Mesendoderm (in vitro differentiated cells): Measurements from ENCODE around the gene CDK1.
A peak's percentile ranks its signal among the peaks of the same experiment; 100 is the strongest.

ENCODE experiments used
- DNase-seq: peaks from one replicate; pipeline ENCODE4 v3.0.0; 2013
- H2AK5ac ChIP-seq: 2 replicates; pipeline ENCODE4 v1.6.1; 2013; ENCODE audit warnings: low read length, inconsistent platforms
- H2BK120ac ChIP-seq: 2 replicates; pipeline ENCODE4 v1.6.1; 2013; ENCODE audit warnings: low read depth, mild to moderate bottlenecking, low read length, moderate library complexity, mixed read lengths
- H2BK15ac ChIP-seq: replicated peaks from 2 replicates; pipeline ENCODE4 v1.6.1; 2013; ENCODE audit warnings: low read depth, mild to moderate bottlenecking, moderate library complexity
- H2BK5ac ChIP-seq: 2 replicates; pipeline ENCODE4 v1.6.1; 2013; ENCODE audit warnings: low read length, inconsistent platforms
- H3K18ac ChIP-seq: 2 replicates; pipeline ENCODE4 v1.6.1; 2013; ENCODE audit warnings: mild to moderate bottlenecking, low read length, mixed read lengths
- H3K23ac ChIP-seq: one replicate; pipeline ENCODE4 v1.6.1; 2013; ENCODE audit warnings: low read length
- H3K27ac ChIP-seq: 2 replicates; pipeline ENCODE4 v1.5.1; 2013; ENCODE audit warnings: low read depth, mild to moderate bottlenecking, inconsistent platforms, low read length, moderate library complexity
- H3K27me3 ChIP-seq: 2 replicates; pipeline ENCODE4 v1.6.1; 2013; ENCODE audit warnings: low read length, control low read depth, mild to moderate bottlenecking, inconsistent platforms; ENCODE audit not compliant: insufficient read depth, poor library complexity
- H3K36me3 ChIP-seq: 2 replicates; pipeline ENCODE4 v1.6.1; 2013; ENCODE audit warnings: low read length, inconsistent platforms; ENCODE audit not compliant: control insufficient read depth, insufficient read depth
- H3K4ac ChIP-seq: one replicate; pipeline ENCODE4 v1.6.1; 2013; ENCODE audit warnings: low read depth, mild to moderate bottlenecking, low read length, moderate library complexity
- H3K4me1 ChIP-seq: 2 replicates; pipeline ENCODE4 v1.6.1; 2013; ENCODE audit warnings: low read depth, low read length, inconsistent platforms; ENCODE audit not compliant: control insufficient read depth
- H3K4me2 ChIP-seq: 2 replicates; pipeline ENCODE4 v1.6.1; 2013; ENCODE audit warnings: low read length
- H3K4me3 ChIP-seq: 2 replicates; pipeline ENCODE4 v1.5.1; 2013; ENCODE audit warnings: mild to moderate bottlenecking, low read length
- H3K56ac ChIP-seq: one replicate; pipeline ENCODE4 v1.6.1; 2013; ENCODE audit warnings: low read length
- H3K79me1 ChIP-seq: 2 replicates; pipeline ENCODE4 v1.6.1; 2013; ENCODE audit warnings: low read length, inconsistent platforms
- H3K79me2 ChIP-seq: 2 replicates; pipeline ENCODE4 v1.6.1; 2013; ENCODE audit warnings: mild to moderate bottlenecking, low read length; ENCODE audit not compliant: control insufficient read depth, insufficient read depth
- H3K9ac ChIP-seq: 2 replicates; pipeline ENCODE4 v1.6.1; 2013; ENCODE audit warnings: low read length, inconsistent platforms
- H4K5ac ChIP-seq: one replicate; pipeline ENCODE4 v1.6.1; 2013; ENCODE audit warnings: low read length
- H4K8ac ChIP-seq: one replicate; pipeline ENCODE4 v1.6.1; 2013; ENCODE audit warnings: low read depth, mild to moderate bottlenecking, control low read depth, low read length, moderate library complexity
- WGBS: extraction: QIAGEN DNeasy Blood & Tissue Kit; methylation state at CpG from one replicate; pipeline ENCODE4 v1.1.7; 2013; ENCODE audit warnings: low lambda C conversion rate, missing lambda C conversion rate; ENCODE audit not compliant: insufficient coverage; ENCODE audit errors: extremely low coverage; 5-methylcytosine and 5-hydroxymethylcytosine counted together

The CDK1 gene

DNA sequence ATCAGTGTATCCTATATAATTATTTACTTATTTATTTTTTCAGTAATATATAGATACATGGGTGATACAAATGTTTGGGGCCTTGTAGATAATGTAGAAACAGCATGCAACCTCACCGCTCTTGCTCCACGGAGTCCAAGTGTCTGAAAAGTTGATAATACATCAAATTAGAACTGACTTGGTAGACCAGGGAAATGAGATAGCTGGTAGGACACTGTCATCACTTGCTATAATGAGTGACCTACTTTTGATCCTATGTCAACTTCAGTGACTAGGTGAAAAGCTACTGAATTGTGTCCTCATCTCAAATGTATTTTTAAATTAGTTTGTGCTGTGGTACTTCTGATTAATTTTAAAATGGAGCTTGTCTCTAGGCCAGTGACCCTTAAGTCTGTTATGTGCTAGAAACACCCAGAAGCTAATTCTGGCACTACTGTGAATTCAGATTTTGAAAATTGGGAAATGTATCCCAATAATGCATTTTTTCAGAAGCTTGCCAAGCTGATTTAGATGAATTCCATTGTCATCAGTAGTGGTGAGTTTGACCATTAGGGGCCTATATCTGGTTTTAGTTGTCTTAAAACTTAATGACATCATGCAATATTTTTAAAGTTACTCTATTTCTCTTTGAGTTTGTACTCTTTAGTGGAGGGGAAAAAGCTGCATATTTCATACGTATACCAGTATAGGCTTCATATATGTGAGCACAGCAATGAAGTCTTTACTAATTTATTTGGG is 17.4 kb downstream of the CDK1 start:
- Histone ChIP-seq H3K9ac (no peak overlapping the region), H2AK5ac (no peak overlapping the region), H3K4ac (no peak overlapping the region), H3K27me3 (no peaks in the 10 kb centered on the region), H3K18ac (no peak overlapping the region), H3K23ac (no peak overlapping the region), H3K36me3 (peaks cover 6% of the 10 kb centered on the region), H2BK5ac (no peak overlapping the region), H3K56ac (no peak overlapping the region), H2BK15ac (no peak overlapping the region), H3K79me1 (peaks cover 1% of the 10 kb centered on the region), H4K5ac (no peak overlapping the region), H4K8ac (no peak overlapping the region), H3K4me1 (no peaks in the 10 kb centered on the region), H3K27ac (no peak overlapping the region), H3K4me2 (no peak overlapping the region), H3K4me3 (no peak overlapping the region), H3K79me2 (peaks cover 2% of the 10 kb centered on the region), H2BK120ac (no peak overlapping the region)
- DNase-seq, result peak; percentile 39
- WGBS, result no CpG with 5 or more reads among the region's 3 CpGs

DNA sequence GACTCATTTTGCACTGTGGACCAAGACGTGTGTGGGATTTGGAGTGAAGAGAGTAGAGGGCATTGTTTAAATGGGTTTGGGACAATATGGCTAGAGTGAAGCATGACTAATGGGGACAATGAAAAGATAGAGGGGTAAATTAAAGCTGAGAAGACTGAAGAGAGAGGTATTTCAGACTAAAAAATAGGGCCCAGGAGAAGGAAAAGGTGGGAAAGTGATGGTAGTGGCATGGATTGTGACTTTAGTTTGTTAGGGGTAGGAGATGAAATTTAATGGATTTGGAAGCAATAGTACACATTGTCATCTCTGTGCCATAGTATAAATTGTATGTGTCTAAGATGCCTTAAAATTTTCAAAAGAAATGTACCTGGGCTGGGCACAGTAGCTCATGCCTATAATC is 18.2 kb downstream of the CDK1 start:
- H3K4me1 ChIP-seq, result no peaks in the 10 kb centered on the region
- no peak overlapping the region for H2AK5ac ChIP-seq
- DNase-seq, result no peak
- no peak overlapping the region for H3K18ac ChIP-seq
- H4K5ac ChIP-seq, result no peak overlapping the region
- no peak overlapping the region for H3K56ac ChIP-seq
- WGBS, result no CpG with 5 or more reads among the region's 1 CpG
- peaks cover 1% of the 10 kb centered on the region for H3K79me1 ChIP-seq
- no peak overlapping the region for H3K9ac ChIP-seq
- H3K4me2 ChIP-seq, result no peak overlapping the region
- H3K36me3 ChIP-seq, result peaks cover 6% of the 10 kb centered on the region
- H2BK5ac ChIP-seq, result no peak overlapping the region
- no peak overlapping the region for H3K4ac ChIP-seq
- no peak overlapping the region for H3K4me3 ChIP-seq
- no peaks in the 10 kb centered on the region for H3K79me2 ChIP-seq
- H2BK15ac ChIP-seq, result no peak overlapping the region
- no peak overlapping the region for H3K23ac ChIP-seq
- no peak overlapping the region for H4K8ac ChIP-seq
- no peak overlapping the region for H2BK120ac ChIP-seq
- no peak overlapping the region for H3K27ac ChIP-seq
- H3K27me3 ChIP-seq, result no peaks in the 10 kb centered on the region

- Histone ChIP-seq H4K8ac (no peak overlapping the region), H3K4ac (no peak overlapping the region), H3K56ac (no peak overlapping the region), H3K36me3 (peaks cover 6% of the 10 kb centered on the region), H3K23ac (no peak overlapping the region), H3K4me1 (no peaks in the 10 kb centered on the region), H2BK120ac (no peak overlapping the region), H3K4me2 (no peak overlapping the region), H3K79me2 (no peaks in the 10 kb centered on the region), H3K27me3 (no peaks in the 10 kb centered on the region), H3K9ac (no peak overlapping the region), H2AK5ac (no peak overlapping the region), H3K79me1 (peaks cover 1% of the 10 kb centered on the region), H3K27ac (no peak overlapping the region), H2BK15ac (no peak overlapping the region), H4K5ac (no peak overlapping the region), H2BK5ac (no peak overlapping the region), H3K18ac (no peak overlapping the region), H3K4me3 (no peak overlapping the region)
- DNase-seq, result no peak
- WGBS, result no CpG with 5 or more reads among the region's 6 CpGs
These were observed 18.9 kb downstream of the CDK1 start for GRCh38 chr10:60797200-60797599.

GRCh38 chr10:60798031-60798430 is 19.8 kb downstream of the CDK1 start:
- no peak overlapping the region for H3K4me3 ChIP-seq
- H3K79me2 ChIP-seq, result no peaks in the 10 kb centered on the region
- H3K27ac ChIP-seq, result no peak overlapping the region
- no peaks in the 10 kb centered on the region for H3K4me1 ChIP-seq
- no peak overlapping the region for H3K56ac ChIP-seq
- H3K27me3 ChIP-seq, result no peaks in the 10 kb centered on the region
- H2BK15ac ChIP-seq, result no peak overlapping the region
- H3K9ac ChIP-seq, result no peak overlapping the region
- no peak overlapping the region for H3K4ac ChIP-seq
- no peak overlapping the region for H3K23ac ChIP-seq
- H2BK120ac ChIP-seq, result no peak overlapping the region
- peaks cover 4% of the 10 kb centered on the region for H3K36me3 ChIP-seq
- H4K5ac ChIP-seq, result no peak overlapping the region
- H2BK5ac ChIP-seq, result no peak overlapping the region
- WGBS, result no CpG with 5 or more reads among the region's 3 CpGs
- H4K8ac ChIP-seq, result no peak overlapping the region
- no peak overlapping the region for H3K18ac ChIP-seq
- DNase-seq, result no peak
- H2AK5ac ChIP-seq, result no peak overlapping the region
- H3K4me2 ChIP-seq, result no peak overlapping the region
- peaks cover 1% of the 10 kb centered on the region for H3K79me1 ChIP-seq

- Histone ChIP-seq H2AK5ac (no peak overlapping the region), H3K4me2 (no peak overlapping the region), H3K36me3 (peaks cover 4% of the 10 kb centered on the region), H3K4me1 (no peaks in the 10 kb centered on the region), H2BK120ac (no peak overlapping the region), H4K8ac (no peak overlapping the region), H3K4me3 (no peak overlapping the region), H3K23ac (no peak overlapping the region), H3K9ac (no peak overlapping the region), H3K79me1 (peaks cover 1% of the 10 kb centered on the region), H3K4ac (no peak overlapping the region), H3K79me2 (no peaks in the 10 kb centered on the region), H3K18ac (no peak overlapping the region), H4K5ac (no peak overlapping the region), H3K27me3 (no peaks in the 10 kb centered on the region), H2BK5ac (no peak overlapping the region), H3K56ac (no peak overlapping the region), H2BK15ac (no peak overlapping the region), H3K27ac (no peak overlapping the region)
- no peak for DNase-seq
- WGBS, result no CpG with 5 or more reads among the region's 4 CpGs
These were observed 20.6 kb downstream of the CDK1 start for GRCh38 chr10:60798870-60799269.
